Astrocyte (in vitro differentiated cells and primary cell): ENCODE measurements around the gene SHROOM3. TPM values are rescaled to one million over a fixed set of nuclear protein-coding genes. Genes with fewer than 3 reads are reported as not detected.
A peak's percentile ranks its signal among the peaks of the same experiment; 100 is the strongest.

Experiments
- DNase-seq: peaks from one replicate; pipeline ENCODE4 v3.0.0-alpha.2; 2010; ENCODE audit warnings: low read depth
- FAIRE-seq: peaks from 2 replicates; lab custom pipeline; 2011; peaks lifted over from hg19 to GRCh38; lab: Jason Lieb, UNC
- H2AFZ ChIP-seq: 2 replicates; pipeline ENCODE4 v1.6.0; 2012; ENCODE audit warnings: low read depth, low read length, inconsistent platforms
- H3K27ac ChIP-seq: 2 replicates; pipeline ENCODE4 v1.5.1; 2011; ENCODE audit warnings: low read depth, low read length, inconsistent platforms
- H3K27me3 ChIP-seq: 2 replicates; pipeline ENCODE4 v1.6.0; 2011; ENCODE audit warnings: low read length, inconsistent platforms; ENCODE audit not compliant: insufficient read depth
- H3K36me3 ChIP-seq: 2 replicates; pipeline ENCODE4 v1.5.1; 2011; ENCODE audit warnings: low read length, inconsistent platforms; ENCODE audit not compliant: insufficient read depth
- H3K4me1 ChIP-seq: 2 replicates; pipeline ENCODE4 v1.5.1; 2011; ENCODE audit warnings: low read length, inconsistent platforms; ENCODE audit not compliant: insufficient read depth
- H3K4me2 ChIP-seq: 2 replicates; pipeline ENCODE4 v1.6.0; 2012; ENCODE audit warnings: low read length, inconsistent platforms
- H3K4me3 ChIP-seq: 2 replicates; pipeline ENCODE4 v1.5.1; 2011; ENCODE audit warnings: low read depth, mild to moderate bottlenecking, low read length, inconsistent platforms; ENCODE audit not compliant: insufficient read depth
- H3K79me2 ChIP-seq: 2 replicates; pipeline ENCODE4 v1.6.0; 2012; ENCODE audit warnings: mild to moderate bottlenecking, low read length, inconsistent platforms; ENCODE audit not compliant: insufficient read depth
- H3K9ac ChIP-seq: 2 replicates; pipeline ENCODE4 v1.6.0; 2012; ENCODE audit warnings: mild to moderate bottlenecking, low read length, inconsistent platforms
- H3K9me3 ChIP-seq: 2 replicates; pipeline ENCODE4 v1.5.1; 2012; ENCODE audit warnings: low read depth, mild to moderate bottlenecking, low read length, inconsistent platforms; ENCODE audit not compliant: insufficient read depth
- H4K20me1 ChIP-seq: 2 replicates; pipeline ENCODE4 v1.6.0; 2012; ENCODE audit warnings: low read length, inconsistent platforms; ENCODE audit not compliant: insufficient read depth
- H3K27ac Mint-ChIP-seq: one replicate; pipeline ENCODE4 v1.8.0; 2021; ENCODE audit warnings: mild to moderate bottlenecking, mixed read lengths; ENCODE audit not compliant: unreplicated experiment
- H3K27me3 Mint-ChIP-seq: one replicate; pipeline ENCODE4 v1.8.0; 2021; ENCODE audit warnings: low read depth, mixed read lengths; ENCODE audit not compliant: unreplicated experiment
- H3K36me3 Mint-ChIP-seq: one replicate; pipeline ENCODE4 v1.8.0; 2021; ENCODE audit warnings: low read depth, mixed read lengths; ENCODE audit not compliant: unreplicated experiment
- H3K4me1 Mint-ChIP-seq: one replicate; pipeline ENCODE4 v1.8.0; 2021; ENCODE audit warnings: low read depth, mixed read lengths; ENCODE audit not compliant: unreplicated experiment
- H3K4me3 Mint-ChIP-seq: one replicate; pipeline ENCODE4 v1.8.0; 2021; ENCODE audit warnings: mild to moderate bottlenecking, moderate library complexity, mixed read lengths; ENCODE audit not compliant: unreplicated experiment
- H3K9me3 Mint-ChIP-seq: one replicate; pipeline ENCODE4 v1.8.0; 2021; ENCODE audit warnings: mild to moderate bottlenecking, mixed read lengths; ENCODE audit not compliant: unreplicated experiment
- EZH2 ChIP-seq: IDR thresholded peaks from 2 replicates; pipeline ENCODE4 v1.6.1; 2012; ENCODE audit warnings: mild to moderate bottlenecking, low read length, inconsistent platforms; ENCODE audit not compliant: insufficient read depth
- total RNA-seq: library from RNA; stranded (reverse); gene quantifications from 2 replicates; pipeline ENCODE4 v1.2.1, GENCODE V29; 2021
- TF ChIP-seq, protein P1 (sequence below): IDR thresholded peaks from 2 replicates; pipeline ENCODE4 v1.5.1; 2011; ENCODE audit warnings: low read depth, mild to moderate bottlenecking, inconsistent platforms, low read length, moderate library complexity; ENCODE audit not compliant: insufficient read depth

The SHROOM3 gene
- total RNA-seq, 1 donor from 2014 or later: 64.6 TPM

DNA sequence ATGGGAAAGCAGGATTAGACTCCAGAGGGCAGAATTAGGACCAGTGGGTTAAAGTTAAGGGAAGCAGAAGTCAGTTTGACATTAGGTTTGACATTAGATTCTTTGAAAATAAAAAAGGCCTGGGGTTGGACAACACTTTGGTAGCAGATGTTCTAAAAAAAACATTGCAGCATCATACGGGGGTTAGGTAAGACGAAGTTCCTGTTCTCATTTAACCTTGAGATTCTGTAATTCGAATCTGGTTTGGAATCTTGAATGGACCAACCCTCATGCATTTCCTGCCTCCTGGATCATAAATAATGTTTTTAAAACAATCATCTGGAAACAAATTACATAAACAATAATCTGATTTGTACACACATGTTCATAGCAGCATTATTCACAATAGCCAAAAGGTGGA, 181.0 kb downstream of the SHROOM3 start:
- no peak overlapping the region for H3K9ac ChIP-seq
- FAIRE-seq (no peak), DNase-seq (no peak)
- H3K27ac ChIP-seq: no peak overlapping the region
- no peak overlapping the region for H3K4me3 Mint-ChIP-seq
- no peak overlapping the region for H3K4me2 ChIP-seq
- no peak overlapping the region for H2AFZ ChIP-seq
- no peaks in the 10 kb centered on the region for H3K27me3 Mint-ChIP-seq
- H3K4me1 Mint-ChIP-seq: peaks cover 20% of the 10 kb centered on the region
- peaks cover 10% of the 10 kb centered on the region for H3K36me3 Mint-ChIP-seq
- H3K9me3 ChIP-seq: no peaks in the 10 kb centered on the region
- H3K9me3 Mint-ChIP-seq: no peaks in the 10 kb centered on the region
- no peaks in the 10 kb centered on the region for H3K79me2 ChIP-seq
- no peaks in the 10 kb centered on the region for H4K20me1 ChIP-seq
- no peaks in the 10 kb centered on the region for H3K27me3 ChIP-seq
- no peaks in the 10 kb centered on the region for H3K36me3 ChIP-seq
- TF ChIP-seq, protein P1, sequence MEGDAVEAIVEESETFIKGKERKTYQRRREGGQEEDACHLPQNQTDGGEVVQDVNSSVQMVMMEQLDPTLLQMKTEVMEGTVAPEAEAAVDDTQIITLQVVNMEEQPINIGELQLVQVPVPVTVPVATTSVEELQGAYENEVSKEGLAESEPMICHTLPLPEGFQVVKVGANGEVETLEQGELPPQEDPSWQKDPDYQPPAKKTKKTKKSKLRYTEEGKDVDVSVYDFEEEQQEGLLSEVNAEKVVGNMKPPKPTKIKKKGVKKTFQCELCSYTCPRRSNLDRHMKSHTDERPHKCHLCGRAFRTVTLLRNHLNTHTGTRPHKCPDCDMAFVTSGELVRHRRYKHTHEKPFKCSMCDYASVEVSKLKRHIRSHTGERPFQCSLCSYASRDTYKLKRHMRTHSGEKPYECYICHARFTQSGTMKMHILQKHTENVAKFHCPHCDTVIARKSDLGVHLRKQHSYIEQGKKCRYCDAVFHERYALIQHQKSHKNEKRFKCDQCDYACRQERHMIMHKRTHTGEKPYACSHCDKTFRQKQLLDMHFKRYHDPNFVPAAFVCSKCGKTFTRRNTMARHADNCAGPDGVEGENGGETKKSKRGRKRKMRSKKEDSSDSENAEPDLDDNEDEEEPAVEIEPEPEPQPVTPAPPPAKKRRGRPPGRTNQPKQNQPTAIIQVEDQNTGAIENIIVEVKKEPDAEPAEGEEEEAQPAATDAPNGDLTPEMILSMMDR: no peak
- no peak for TF ChIP-seq EZH2
- no peak overlapping the region for H3K27ac Mint-ChIP-seq
- no peak overlapping the region for H3K4me3 ChIP-seq
- peaks cover 10% of the 10 kb centered on the region for H3K4me1 ChIP-seq

DNA sequence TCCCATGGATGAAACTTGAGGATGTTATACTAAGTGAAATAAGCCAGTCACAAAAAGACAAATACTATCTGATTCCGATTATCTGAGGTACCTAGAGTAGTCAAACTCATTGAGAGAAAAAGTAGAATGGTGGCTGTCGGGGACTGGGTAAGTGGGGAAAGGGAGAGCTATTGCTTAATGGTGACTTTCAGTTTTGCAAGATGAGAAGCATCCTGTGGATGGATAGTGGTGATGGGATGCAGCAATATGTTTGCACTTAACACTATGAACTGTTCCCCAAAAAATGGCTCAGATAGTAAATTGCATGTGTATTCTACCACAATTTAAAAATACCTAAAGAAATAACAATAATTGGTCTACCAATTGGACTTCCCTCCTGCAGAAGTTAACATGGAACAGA, 181.5 kb downstream of the SHROOM3 start:
- no peak for TF ChIP-seq EZH2
- TF ChIP-seq, protein P1: no peak
- no peaks in the 10 kb centered on the region for H3K9me3 Mint-ChIP-seq
- no peak overlapping the region for H3K4me3 Mint-ChIP-seq
- DNase-seq (no peak), FAIRE-seq (no peak)
- Histone ChIP-seq H3K4me2 (no peak overlapping the region), H3K27me3 (no peaks in the 10 kb centered on the region), H4K20me1 (no peaks in the 10 kb centered on the region), H3K4me3 (no peak overlapping the region), H3K79me2 (no peaks in the 10 kb centered on the region), H3K9me3 (no peaks in the 10 kb centered on the region), H3K27ac (no peak overlapping the region), H3K36me3 (no peaks in the 10 kb centered on the region), H3K9ac (no peak overlapping the region), H3K4me1 (peaks cover 4% of the 10 kb centered on the region), H2AFZ (no peak overlapping the region)
- H3K27me3 Mint-ChIP-seq: no peaks in the 10 kb centered on the region
- H3K27ac Mint-ChIP-seq: no peak overlapping the region
- H3K36me3 Mint-ChIP-seq: peaks cover 8% of the 10 kb centered on the region
- peaks cover 16% of the 10 kb centered on the region for H3K4me1 Mint-ChIP-seq

DNA sequence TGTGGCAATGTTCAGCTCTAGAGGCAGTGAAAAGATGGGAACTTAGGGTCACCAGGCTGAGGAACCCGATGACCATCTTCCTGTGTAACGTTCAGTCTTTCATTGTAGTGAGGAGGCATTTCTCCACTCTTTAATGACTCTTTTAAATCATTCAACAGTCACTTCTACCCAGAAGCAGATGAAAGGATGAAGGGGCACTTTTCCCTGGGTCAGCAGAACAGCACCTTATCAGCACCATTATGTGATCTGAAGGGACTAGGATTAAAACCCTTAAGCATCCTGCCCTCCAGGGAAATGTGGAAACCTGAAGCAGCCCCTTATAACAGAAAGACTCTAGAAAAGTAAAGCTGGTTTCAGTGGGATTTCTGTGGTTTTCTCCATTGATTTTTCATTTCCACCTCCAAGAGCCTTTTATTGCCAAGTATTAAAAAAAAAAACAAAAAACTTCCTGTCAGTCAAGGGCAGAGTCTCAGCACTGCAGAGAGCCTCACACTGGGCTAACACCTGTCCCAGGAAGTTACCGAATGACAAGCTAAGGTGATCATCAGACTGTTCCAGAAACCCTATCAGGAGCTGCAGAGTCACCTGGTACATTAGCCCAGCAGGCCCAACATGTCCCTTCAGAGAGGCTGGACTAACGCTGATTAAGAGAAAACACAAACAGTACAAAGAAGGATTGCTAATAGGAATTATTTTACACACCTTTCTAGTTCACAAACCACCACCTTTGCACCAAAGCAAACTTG, 185.9 kb downstream of the SHROOM3 start:
- Mint-ChIP-seq H3K27me3 (no peaks in the 10 kb centered on the region), H3K9me3 (no peaks in the 10 kb centered on the region), H3K4me1 (peaks cover 40% of the 10 kb centered on the region), H3K36me3 (peaks cover 2% of the 10 kb centered on the region), H3K4me3 (no peak overlapping the region), H3K27ac (peak overlapping the region; percentile 16)
- Histone ChIP-seq H3K79me2 (no peaks in the 10 kb centered on the region), H3K27ac (no peak overlapping the region), H3K36me3 (no peaks in the 10 kb centered on the region), H3K27me3 (no peaks in the 10 kb centered on the region), H2AFZ (no peak overlapping the region), H3K9ac (no peak overlapping the region), H4K20me1 (no peaks in the 10 kb centered on the region), H3K4me3 (no peak overlapping the region), H3K9me3 (no peaks in the 10 kb centered on the region), H3K4me2 (no peak overlapping the region), H3K4me1 (peaks cover 31% of the 10 kb centered on the region)
- no peak for DNase-seq
- TF ChIP-seq EZH2: no peak
- TF ChIP-seq, protein P1: no peak
- FAIRE-seq: no peak
